T-helper 1 cell treated with Interleukin-12 subunit alpha and Interleukin-12 subunit beta and Interleukin-4 antibody, amounts not matched to agents 30 ng/mL and 1 ng/mL, for 36 hours (primary cell): Measurements from ENCODE around the gene PLK4. TPM values are rescaled to one million over a fixed set of nuclear protein-coding genes. Genes with fewer than 3 reads are reported as not detected.
"Not testable (repeated sequence)": the region's sequence is repeated elsewhere in the genome, so short reads cannot be mapped to it uniquely, and the experiment has no call there.

Experiments
- intact Hi-C: fragments of 100-400 bp; cut with micrococcal nuclease; formaldehyde crosslinking; loops from one replicate; pipeline ENCODE4 v1.15.1; 2024
- total RNA-seq: library from RNA; stranded (reverse); gene quantifications from 2 replicates; pipeline ENCODE4 v1.2.3, GENCODE V29; 2022

Gene PLK4
- total RNA-seq, 1 donor from 2014 or later, result 40.1 TPM

DNA sequence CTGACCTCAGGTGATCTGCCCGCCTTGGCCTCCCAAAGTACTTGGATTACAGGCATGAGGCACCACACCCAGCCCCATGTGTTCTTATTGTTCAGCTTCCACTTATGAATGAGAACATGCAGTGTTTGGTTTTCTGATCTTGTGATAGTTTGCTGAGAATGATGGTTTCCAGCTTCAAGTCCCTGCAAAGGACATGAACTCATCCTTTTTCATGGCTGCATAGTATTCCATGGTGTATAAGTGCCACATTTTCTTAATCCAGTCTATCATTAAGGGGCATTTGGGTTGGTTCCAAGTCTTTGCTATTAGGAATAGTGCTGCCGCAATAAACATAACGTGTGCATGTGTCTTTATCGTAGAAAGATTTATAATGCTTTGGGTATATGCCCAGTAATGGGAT, 19.0 kb downstream of the PLK4 start:
- intact Hi-C loops, result not testable (repeated sequence)

DNA sequence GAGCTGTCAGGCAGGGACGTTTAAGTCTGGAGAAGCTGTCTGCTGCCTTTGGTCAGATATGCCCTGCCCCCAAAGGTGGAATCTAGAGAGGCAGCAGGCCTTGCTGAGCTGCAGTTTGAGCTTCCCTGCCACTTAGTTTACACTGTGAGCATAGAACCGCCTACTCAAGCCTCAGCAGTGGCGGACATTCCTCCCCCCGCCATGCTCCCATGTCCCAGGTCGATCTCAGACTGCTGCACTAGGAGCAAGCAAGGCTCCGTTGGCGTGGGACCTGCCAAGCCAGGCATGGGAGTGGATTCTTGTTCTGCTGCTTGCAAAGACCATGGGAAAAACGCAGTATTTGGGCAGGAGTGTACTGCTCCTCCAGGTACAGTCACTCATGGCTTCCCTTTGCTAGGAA, 24.3 kb downstream of the PLK4 start:
- intact Hi-C loops, result no loop called here

DNA sequence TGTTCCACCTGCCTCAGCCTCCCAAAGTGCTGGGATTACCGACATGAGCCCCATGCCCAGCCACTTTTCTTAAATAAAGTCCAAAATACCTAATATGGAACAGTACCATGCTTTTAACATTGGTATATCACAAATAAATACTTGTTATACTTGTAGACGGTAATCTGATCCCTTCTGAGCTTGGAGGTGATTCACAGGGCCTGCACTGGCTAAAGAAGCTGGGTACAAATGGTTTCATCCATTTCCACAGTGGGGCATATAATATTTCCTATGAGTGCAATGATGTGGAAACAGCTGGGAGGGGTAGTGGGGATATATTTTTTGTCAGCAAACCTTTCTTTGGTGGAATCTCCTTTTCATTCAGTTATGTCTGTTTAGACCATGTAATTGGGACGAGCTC, 35.8 kb downstream of the PLK4 start:
- intact Hi-C loops, result no loop called here

DNA sequence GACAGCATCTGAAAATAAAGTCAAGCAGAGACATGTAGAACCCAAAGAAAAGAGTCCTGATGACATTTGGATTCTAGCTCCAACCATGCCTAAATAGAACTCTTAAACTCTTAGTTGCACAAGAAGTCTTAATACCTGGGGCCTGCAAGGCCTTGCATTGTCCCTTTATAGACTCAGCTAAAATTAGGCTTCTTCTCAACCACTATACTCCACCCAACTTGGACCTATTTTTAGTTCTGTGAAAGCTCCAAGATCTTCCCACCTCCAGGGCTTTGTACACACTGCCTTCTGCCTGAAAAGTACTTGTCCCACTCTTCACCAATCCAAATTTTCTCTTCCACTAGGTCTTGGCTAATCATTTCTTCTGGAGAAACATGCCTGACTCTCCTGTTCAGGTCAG, 36.5 kb downstream of the PLK4 start:
- intact Hi-C loops, result no loop called here

DNA sequence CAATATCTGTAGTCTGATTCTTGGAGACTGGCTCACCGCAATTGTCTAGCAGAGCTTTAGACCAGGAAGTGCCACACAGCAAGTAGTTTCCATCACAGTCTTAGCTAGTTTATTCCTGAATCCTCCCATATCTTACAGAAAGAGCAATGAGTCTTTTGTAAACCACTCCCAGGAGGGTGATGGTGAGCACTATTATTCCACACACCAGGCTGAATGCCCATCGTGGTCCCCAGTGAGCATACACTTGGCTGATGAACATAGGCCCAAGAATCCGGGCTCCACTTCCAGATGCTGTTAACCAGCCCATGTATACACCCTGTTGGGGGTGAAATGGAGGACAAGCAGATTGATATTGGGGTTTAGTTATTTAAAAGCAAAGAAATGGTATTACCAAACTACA, 39.8 kb downstream of the PLK4 start:
- intact Hi-C loops, result no loop called here

DNA sequence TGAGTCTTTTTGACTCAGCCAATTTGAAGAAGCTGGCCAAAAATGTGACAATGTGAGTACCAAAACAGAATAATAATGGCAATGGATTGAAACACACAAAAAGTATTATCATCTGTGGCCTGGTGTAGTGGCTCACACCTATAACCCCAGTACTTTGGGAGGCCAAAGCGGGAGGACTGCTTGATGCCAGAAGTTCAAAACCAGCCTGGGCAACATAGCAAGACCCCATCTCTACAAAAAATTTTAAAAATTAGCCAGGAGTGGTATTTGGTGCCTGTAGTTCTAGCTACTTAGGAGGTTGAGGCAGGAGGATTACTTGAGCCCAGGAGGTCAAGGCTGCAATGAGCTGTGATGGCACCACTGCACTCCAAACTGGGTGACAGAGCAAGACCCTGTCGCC, 41.5 kb downstream of the PLK4 start:
- intact Hi-C loops, result no loop called here

DNA sequence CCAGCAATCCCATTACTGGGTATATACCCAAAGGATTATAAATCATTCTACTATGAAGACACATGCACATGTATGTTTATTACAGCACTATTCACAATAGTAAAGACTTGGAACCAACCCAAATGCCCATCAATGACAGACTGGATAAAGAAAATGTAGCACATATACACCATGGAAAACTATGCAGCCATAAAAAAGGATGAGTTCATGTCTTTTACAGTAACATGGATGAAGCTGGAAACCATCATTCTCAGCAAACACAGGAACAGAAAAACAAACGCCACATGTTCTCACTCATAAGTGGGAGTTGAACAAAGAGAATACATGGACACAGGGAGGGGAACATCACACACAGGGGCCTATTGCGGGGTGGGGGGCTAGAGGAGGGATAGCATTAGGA, 45.0 kb downstream of the PLK4 start:
- intact Hi-C loops, result not testable (repeated sequence)

DNA sequence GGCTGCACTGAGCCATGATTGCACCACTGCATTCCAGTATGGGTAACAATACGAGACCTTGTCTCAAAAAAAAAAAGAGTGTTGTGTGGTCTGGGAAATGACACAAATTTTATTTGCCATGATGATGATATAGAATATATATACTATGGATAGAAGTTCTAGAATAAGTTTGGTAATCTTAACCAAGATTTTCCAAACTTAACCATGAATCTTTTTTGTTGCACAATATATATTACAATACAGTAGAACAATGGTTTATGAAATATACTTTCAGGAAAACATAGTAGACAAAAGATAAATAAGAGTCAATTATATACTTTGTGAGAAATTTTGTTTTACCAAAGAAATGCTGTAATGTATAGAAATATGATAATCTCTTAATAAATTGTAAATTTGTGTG, 49.5 kb downstream of the PLK4 start:
- intact Hi-C loops, result no loop called here

DNA sequence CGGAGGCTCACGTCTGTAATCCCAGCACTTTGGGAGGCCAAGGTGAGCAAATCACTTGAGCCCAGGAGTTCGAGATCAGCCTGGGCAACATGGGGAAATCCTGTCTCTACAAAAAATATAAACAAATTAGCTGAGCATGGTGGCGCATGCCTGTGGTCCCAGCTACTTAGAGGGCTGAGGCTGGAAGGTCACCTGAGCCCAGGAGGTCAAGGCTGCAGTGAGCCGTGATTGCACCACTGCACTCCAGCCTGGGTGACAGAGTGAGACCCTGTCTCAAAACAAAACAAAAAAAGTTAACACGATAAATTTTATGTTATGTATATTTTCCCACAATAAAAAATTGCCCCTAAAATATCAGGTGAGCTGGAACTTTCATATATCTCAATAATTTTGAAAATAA, 51.1 kb downstream of the PLK4 start:
- intact Hi-C loops, result not testable (repeated sequence)

DNA sequence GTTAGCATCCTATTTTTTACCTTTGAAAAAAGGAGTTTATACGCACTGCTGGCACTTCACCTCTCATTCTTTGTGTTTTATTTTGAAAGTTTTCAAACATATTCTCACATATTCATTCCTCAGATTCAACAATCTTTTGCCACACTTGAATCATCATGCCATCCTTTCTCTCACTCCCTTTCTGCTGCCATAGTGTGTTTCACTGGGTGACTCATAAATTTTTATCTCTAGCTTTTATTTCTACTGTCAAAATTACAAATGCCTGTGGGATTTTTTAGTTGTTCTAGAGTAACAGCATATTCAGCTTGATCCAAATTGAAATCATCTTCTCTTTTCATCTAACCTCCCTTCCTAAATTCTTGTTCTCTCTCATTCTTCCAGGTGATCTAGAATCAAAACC, 56.3 kb downstream of the PLK4 start:
- intact Hi-C loops, result no loop called here

Other genes with a start within 250 kb of the PLK4 start
- gene INTU, start 247.9 kb upstream of the PLK4 start, total RNA-seq, result not detected in 2 replicates
- gene SLC25A31, start 150.5 kb upstream of the PLK4 start, total RNA-seq, result not detected in 2 replicates
- 0.66 and 0.83 TPM in 2 replicates for gene HSPA4L, start 98.6 kb upstream of the PLK4 start, total RNA-seq
- 21.0 and 21.2 TPM in 2 replicates for gene MFSD8, start 84.3 kb downstream of the PLK4 start, total RNA-seq
- 24.1 and 25.2 TPM in 2 replicates for gene ABHD18, start 84.5 kb downstream of the PLK4 start, total RNA-seq
- 17.4 and 17.8 TPM in 2 replicates for gene LARP1B, start 180.4 kb downstream of the PLK4 start, total RNA-seq